ENCODE data around the gene SAFB2.

The SAFB2 gene

DNA sequence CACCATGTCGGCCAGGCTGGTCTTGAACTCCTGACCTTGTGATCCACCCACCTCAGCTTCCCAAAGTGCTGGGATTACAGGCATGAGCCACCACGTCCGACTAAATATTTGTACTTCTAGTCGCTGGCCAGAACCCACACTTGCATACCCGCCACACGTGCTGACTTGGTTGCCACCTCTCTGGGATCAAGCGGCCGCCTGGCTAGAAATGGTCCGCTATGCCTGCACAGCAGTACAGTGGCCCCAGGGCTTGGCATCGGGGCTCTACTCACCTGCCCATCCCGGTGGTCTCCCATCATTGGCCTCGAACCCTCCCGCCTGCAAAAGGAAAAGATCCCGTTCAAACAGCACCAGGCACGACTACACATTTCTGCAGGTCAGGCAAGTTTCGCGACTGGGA, 31.1 kb downstream of the SAFB2 start:
- Histone ChIP-seq H3K4me3 (ENCODE audit: low read depth, low read length) (no peak overlapping the region), H3K27ac (ENCODE audit: low read depth, low read length) (no peak overlapping the region), H2AFZ (ENCODE audit: low read length, unreplicated experiment) (no peak overlapping the region), H3K27me3 (ENCODE audit: insufficient read depth, low read length) (no peaks in the 10 kb centered on the region), H3K4me1 (ENCODE audit: control insufficient read depth, insufficient read depth, low read length, unreplicated experiment) (no peaks in the 10 kb centered on the region), H3K36me3 (ENCODE audit: insufficient read depth, low read length) (no peaks in the 10 kb centered on the region), H3K79me2 (ENCODE audit: control insufficient read depth, insufficient read depth, low read length, unreplicated experiment) (no peaks in the 10 kb centered on the region)

DNA sequence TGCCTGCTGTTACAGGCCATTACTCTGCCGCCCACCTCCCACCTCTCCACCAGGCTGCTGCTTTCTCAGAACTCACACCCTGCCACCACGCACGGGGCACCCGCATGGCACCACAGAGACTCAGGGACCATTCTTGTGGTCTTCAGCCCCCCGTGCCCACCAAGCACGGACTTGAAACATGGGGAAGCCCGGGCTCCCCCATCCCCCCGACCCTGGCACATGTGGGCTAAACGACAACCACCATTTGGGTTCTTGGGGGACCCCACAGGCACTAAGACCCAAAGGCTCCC, 31.8 kb downstream of the SAFB2 start:
- no peaks in the 10 kb centered on the region for H3K27me3 ChIP-seq (ENCODE audit: insufficient read depth, low read length)
- H3K4me3 ChIP-seq (ENCODE audit: low read depth, low read length) = no peak overlapping the region
- H3K79me2 ChIP-seq (ENCODE audit: control insufficient read depth, insufficient read depth, low read length, unreplicated experiment) = no peaks in the 10 kb centered on the region
- H3K27ac ChIP-seq (ENCODE audit: low read depth, low read length) = no peak overlapping the region
- no peak overlapping the region for H2AFZ ChIP-seq (ENCODE audit: low read length, unreplicated experiment)
- H3K4me1 ChIP-seq (ENCODE audit: control insufficient read depth, insufficient read depth, low read length, unreplicated experiment) = no peaks in the 10 kb centered on the region
- H3K36me3 ChIP-seq (ENCODE audit: insufficient read depth, low read length) = no peaks in the 10 kb centered on the region

DNA sequence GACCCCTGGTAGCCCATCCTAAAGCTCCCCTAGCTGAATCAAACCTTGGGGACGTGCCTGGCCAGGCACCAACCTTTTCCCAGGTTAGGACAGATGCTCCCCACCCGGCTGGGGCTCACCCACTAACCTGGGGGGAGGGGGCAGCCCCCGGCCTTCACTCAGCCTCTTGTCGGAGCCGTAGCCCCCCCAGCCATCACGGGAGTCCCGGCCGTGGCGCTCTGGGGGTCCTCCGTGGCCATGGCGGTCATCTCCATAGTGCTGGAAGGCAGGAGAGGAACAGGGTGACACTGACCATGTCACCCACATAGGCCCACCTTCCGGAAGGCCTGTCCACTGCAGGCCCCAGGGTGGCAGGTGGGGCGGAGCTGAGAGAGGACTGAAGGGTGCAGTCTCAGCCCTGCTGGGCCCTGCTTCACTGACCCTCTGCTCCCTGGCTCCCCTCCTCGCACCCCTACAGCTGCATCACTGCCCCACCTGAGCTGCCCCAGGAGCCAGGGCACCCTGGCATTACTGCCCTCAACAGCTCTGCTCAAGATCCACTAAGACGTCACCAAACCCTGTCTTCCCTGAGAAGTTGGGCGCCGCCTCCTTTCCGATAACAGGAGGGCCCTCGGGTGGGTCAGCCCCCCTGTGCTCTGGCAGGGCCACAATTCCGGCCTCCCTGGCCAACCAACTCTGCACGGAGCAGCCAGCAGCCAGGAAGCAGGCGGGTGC, 32.3 kb downstream of the SAFB2 start:
- no peaks in the 10 kb centered on the region for H3K36me3 ChIP-seq (ENCODE audit: insufficient read depth, low read length)
- no peak overlapping the region for H2AFZ ChIP-seq (ENCODE audit: low read length, unreplicated experiment)
- H3K79me2 ChIP-seq (ENCODE audit: control insufficient read depth, insufficient read depth, low read length, unreplicated experiment) = no peaks in the 10 kb centered on the region
- H3K27me3 ChIP-seq (ENCODE audit: insufficient read depth, low read length) = no peaks in the 10 kb centered on the region
- H3K4me1 ChIP-seq (ENCODE audit: control insufficient read depth, insufficient read depth, low read length, unreplicated experiment) = no peaks in the 10 kb centered on the region
- H3K4me3 ChIP-seq (ENCODE audit: low read depth, low read length) = no peak overlapping the region
- H3K27ac ChIP-seq (ENCODE audit: low read depth, low read length) = no peak overlapping the region

GRCh38 chr19:5588906-5589676, 33.5 kb downstream of the SAFB2 start:
- H3K36me3 ChIP-seq (ENCODE audit: insufficient read depth, low read length) = no peaks in the 10 kb centered on the region
- H3K4me1 ChIP-seq (ENCODE audit: control insufficient read depth, insufficient read depth, low read length, unreplicated experiment) = no peaks in the 10 kb centered on the region
- no peak overlapping the region for H3K4me3 ChIP-seq (ENCODE audit: low read depth, low read length)
- H3K27ac ChIP-seq (ENCODE audit: low read depth, low read length) = no peak overlapping the region
- H3K27me3 ChIP-seq (ENCODE audit: insufficient read depth, low read length) = no peaks in the 10 kb centered on the region
- H2AFZ ChIP-seq (ENCODE audit: low read length, unreplicated experiment) = no peak overlapping the region
- H3K79me2 ChIP-seq (ENCODE audit: control insufficient read depth, insufficient read depth, low read length, unreplicated experiment) = no peaks in the 10 kb centered on the region

GRCh38 chr19:5588441-5588840, 34.1 kb downstream of the SAFB2 start:
- H3K36me3 ChIP-seq (ENCODE audit: insufficient read depth, low read length) = no peaks in the 10 kb centered on the region
- H3K27me3 ChIP-seq (ENCODE audit: insufficient read depth, low read length) = no peaks in the 10 kb centered on the region
- no peaks in the 10 kb centered on the region for H3K79me2 ChIP-seq (ENCODE audit: control insufficient read depth, insufficient read depth, low read length, unreplicated experiment)
- H3K27ac ChIP-seq (ENCODE audit: low read depth, low read length) = no peak overlapping the region
- H3K4me1 ChIP-seq (ENCODE audit: control insufficient read depth, insufficient read depth, low read length, unreplicated experiment) = no peaks in the 10 kb centered on the region
- H3K4me3 ChIP-seq (ENCODE audit: low read depth, low read length) = no peak overlapping the region
- H2AFZ ChIP-seq (ENCODE audit: low read length, unreplicated experiment) = no peak overlapping the region

DNA sequence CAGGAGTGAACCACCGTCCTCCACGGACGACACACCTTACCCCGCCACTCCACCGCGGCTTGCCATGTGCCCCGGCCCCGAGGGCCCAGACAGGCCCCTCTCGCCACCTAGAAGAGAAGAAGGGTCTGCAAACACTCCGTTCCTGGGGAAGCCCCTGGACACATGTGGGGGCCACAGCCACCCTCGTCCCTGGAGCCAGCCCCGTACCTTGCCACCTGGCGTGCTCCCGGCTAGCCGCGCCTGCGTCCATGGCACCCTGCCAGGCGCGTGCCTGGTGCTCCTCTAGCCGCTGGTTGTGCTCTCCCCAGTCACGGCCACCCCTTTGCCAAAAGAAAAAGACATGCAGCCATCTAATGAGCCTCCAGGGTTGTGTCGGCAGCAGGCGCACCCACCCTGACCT, 34.9 kb downstream of the SAFB2 start:
- no peaks in the 10 kb centered on the region for H3K27me3 ChIP-seq (ENCODE audit: insufficient read depth, low read length)
- no peaks in the 10 kb centered on the region for H3K36me3 ChIP-seq (ENCODE audit: insufficient read depth, low read length)
- H3K4me3 ChIP-seq (ENCODE audit: low read depth, low read length) = no peak overlapping the region
- no peak overlapping the region for H3K27ac ChIP-seq (ENCODE audit: low read depth, low read length)
- no peaks in the 10 kb centered on the region for H3K79me2 ChIP-seq (ENCODE audit: control insufficient read depth, insufficient read depth, low read length, unreplicated experiment)
- no peaks in the 10 kb centered on the region for H3K4me1 ChIP-seq (ENCODE audit: control insufficient read depth, insufficient read depth, low read length, unreplicated experiment)
- H2AFZ ChIP-seq (ENCODE audit: low read length, unreplicated experiment) = no peak overlapping the region

DNA sequence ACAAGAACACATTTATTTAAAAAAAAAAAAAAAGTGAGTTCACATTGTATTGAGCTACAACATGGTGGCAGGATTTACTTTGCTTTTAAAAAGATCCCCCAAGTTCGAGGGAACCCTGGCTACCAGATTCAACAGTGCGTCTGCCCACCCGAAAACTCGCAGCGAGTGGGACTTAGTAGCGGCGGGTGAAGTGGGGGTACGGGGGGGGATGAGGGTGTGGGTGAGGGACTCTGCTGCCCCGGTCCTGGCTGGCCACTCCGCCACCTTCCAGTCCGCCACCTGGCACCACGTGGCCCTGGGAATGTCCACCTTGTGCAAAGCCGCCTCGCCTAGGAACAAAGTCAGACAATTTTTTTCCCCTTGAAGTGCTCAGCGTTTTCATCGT, 35.5 kb downstream of the SAFB2 start:
- H3K27ac ChIP-seq (ENCODE audit: low read depth, low read length) = no peak overlapping the region
- H3K79me2 ChIP-seq (ENCODE audit: control insufficient read depth, insufficient read depth, low read length, unreplicated experiment) = no peaks in the 10 kb centered on the region
- H2AFZ ChIP-seq (ENCODE audit: low read length, unreplicated experiment) = no peak overlapping the region
- no peaks in the 10 kb centered on the region for H3K27me3 ChIP-seq (ENCODE audit: insufficient read depth, low read length)
- no peaks in the 10 kb centered on the region for H3K4me1 ChIP-seq (ENCODE audit: control insufficient read depth, insufficient read depth, low read length, unreplicated experiment)
- H3K36me3 ChIP-seq (ENCODE audit: insufficient read depth, low read length) = no peaks in the 10 kb centered on the region
- no peak overlapping the region for H3K4me3 ChIP-seq (ENCODE audit: low read depth, low read length)

- Histone ChIP-seq H3K27ac (ENCODE audit: low read depth, low read length) (no peak overlapping the region), H3K27me3 (ENCODE audit: insufficient read depth, low read length) (no peaks in the 10 kb centered on the region), H2AFZ (ENCODE audit: low read length, unreplicated experiment) (no peak overlapping the region), H3K4me1 (ENCODE audit: control insufficient read depth, insufficient read depth, low read length, unreplicated experiment) (no peaks in the 10 kb centered on the region), H3K79me2 (ENCODE audit: control insufficient read depth, insufficient read depth, low read length, unreplicated experiment) (no peaks in the 10 kb centered on the region), H3K36me3 (ENCODE audit: insufficient read depth, low read length) (no peaks in the 10 kb centered on the region), H3K4me3 (ENCODE audit: low read depth, low read length) (no peak overlapping the region)
Measured at GRCh38 chr19:5586300-5587070, 36.1 kb downstream of the SAFB2 start.

DNA sequence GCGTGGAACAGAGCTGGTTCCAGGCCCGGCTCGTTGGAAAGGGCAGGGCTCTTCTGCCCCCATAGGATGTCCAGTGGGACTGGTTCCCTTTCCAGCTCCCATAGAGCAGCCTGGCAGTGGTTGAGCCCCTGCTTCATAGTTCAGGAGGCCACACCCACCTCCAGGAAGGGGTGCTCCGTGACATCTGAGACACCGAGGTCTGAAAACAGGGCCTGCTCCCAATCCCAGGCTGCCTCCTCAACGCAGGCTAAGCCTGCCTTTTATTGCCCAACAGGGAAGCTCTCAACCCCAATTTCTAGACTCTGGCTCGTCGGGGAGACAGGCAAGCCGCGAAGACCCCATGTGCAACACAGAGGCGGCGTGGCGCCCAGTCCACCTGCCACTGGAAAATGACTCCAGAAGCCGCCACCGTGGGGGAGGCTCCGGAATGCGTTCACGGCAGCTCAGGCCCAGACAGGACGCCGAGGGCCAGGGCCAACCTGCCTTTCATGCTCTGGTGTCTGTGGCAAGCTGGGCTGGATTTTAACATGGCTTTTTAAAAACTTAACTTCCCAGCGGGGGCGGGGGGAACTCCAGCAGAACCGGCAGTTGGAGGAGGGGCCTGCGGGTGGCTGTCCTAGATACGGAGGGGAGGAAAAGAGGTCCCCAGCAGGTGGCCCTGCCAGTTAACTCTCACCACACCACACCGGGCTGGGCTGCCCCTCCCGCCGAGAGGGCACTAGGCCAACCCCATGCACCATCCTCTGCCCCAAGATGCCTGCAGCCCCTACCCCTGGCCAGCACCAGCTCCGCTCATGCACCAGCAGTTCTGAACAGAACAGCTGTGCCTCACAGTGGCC, 36.9 kb downstream of the SAFB2 start:
- no peaks in the 10 kb centered on the region for H3K79me2 ChIP-seq (ENCODE audit: control insufficient read depth, insufficient read depth, low read length, unreplicated experiment)
- H2AFZ ChIP-seq (ENCODE audit: low read length, unreplicated experiment) = no peak overlapping the region
- no peaks in the 10 kb centered on the region for H3K36me3 ChIP-seq (ENCODE audit: insufficient read depth, low read length)
- H3K4me1 ChIP-seq (ENCODE audit: control insufficient read depth, insufficient read depth, low read length, unreplicated experiment) = no peaks in the 10 kb centered on the region
- H3K4me3 ChIP-seq (ENCODE audit: low read depth, low read length) = no peak overlapping the region
- H3K27me3 ChIP-seq (ENCODE audit: insufficient read depth, low read length) = no peaks in the 10 kb centered on the region
- no peak overlapping the region for H3K27ac ChIP-seq (ENCODE audit: low read depth, low read length)

- H3K79me2 ChIP-seq (ENCODE audit: control insufficient read depth, insufficient read depth, low read length, unreplicated experiment) = no peaks in the 10 kb centered on the region
- H3K27ac ChIP-seq (ENCODE audit: low read depth, low read length) = no peak overlapping the region
- no peak overlapping the region for H3K4me3 ChIP-seq (ENCODE audit: low read depth, low read length)
- no peaks in the 10 kb centered on the region for H3K36me3 ChIP-seq (ENCODE audit: insufficient read depth, low read length)
- no peaks in the 10 kb centered on the region for H3K27me3 ChIP-seq (ENCODE audit: insufficient read depth, low read length)
- no peaks in the 10 kb centered on the region for H3K4me1 ChIP-seq (ENCODE audit: control insufficient read depth, insufficient read depth, low read length, unreplicated experiment)
- H2AFZ ChIP-seq (ENCODE audit: low read length, unreplicated experiment) = no peak overlapping the region
Measured at GRCh38 chr19:5580161-5580571, 42.4 kb downstream of the SAFB2 start.
